ENCODE measurements around the gene GDF2.

The GDF2 gene

GRCh38 chr10:47298715-47299114, 23.5 kb upstream of the GDF2 start:
- TF ChIP-seq CTCF (IDR thresholded peaks at IDR 0.05; ENCODE audit: insufficient read depth, low read length, poor library complexity, severe bottlenecking): no peak
- Histone ChIP-seq H3K36me3 (ENCODE audit: control insufficient read depth, insufficient read depth, low read length) (no peaks in the 10 kb centered on the region), H3K27me3 (replicated peaks; ENCODE audit: control insufficient read depth, insufficient read depth, low read length) (no peaks in the 10 kb centered on the region; the same call in 1 of the 2 replicates), H3K4me3 (replicated peaks; ENCODE audit: low read depth, low read length) (no peak overlapping the region)
- DNase-seq (ENCODE audit: extremely low read depth, insufficient read length): no peak

- no peak within 1 kb of the TSS for H3K4me3 ChIP-seq (replicated peaks; ENCODE audit: low read depth, low read length)
- H3K27me3 ChIP-seq (replicated peaks; ENCODE audit: control insufficient read depth, insufficient read depth, low read length): no peaks in the 10 kb centered on the region; the same call in 1 of the 2 replicates
- TF ChIP-seq CTCF (IDR thresholded peaks at IDR 0.05; ENCODE audit: insufficient read depth, low read length, poor library complexity, severe bottlenecking): no peak
- H3K36me3 ChIP-seq (ENCODE audit: control insufficient read depth, insufficient read depth, low read length): no peaks in the 10 kb centered on the region
- no peak for DNase-seq (ENCODE audit: extremely low read depth, insufficient read length)
These were observed 22.4 kb upstream of the GDF2 start, which contains the start of gene GDF10 for GRCh38 chr10:47299611-47300428. GDF10 (plus strand) TSS chr10:47300197; CDS start chr10:47300652, 455 bp downstream.

GRCh38 chr10:47300429-47300931, 21.8 kb upstream of the GDF2 start:
- no peak for DNase-seq (ENCODE audit: extremely low read depth, insufficient read length)

GRCh38 chr10:47301833-47302232, 20.4 kb upstream of the GDF2 start:
- Histone ChIP-seq H3K27me3 (replicated peaks; ENCODE audit: control insufficient read depth, insufficient read depth, low read length) (no peaks in the 10 kb centered on the region), H3K4me3 (replicated peaks; ENCODE audit: low read depth, low read length) (no peak overlapping the region), H3K36me3 (ENCODE audit: control insufficient read depth, insufficient read depth, low read length) (no peaks in the 10 kb centered on the region)
- TF ChIP-seq CTCF (IDR thresholded peaks at IDR 0.05; ENCODE audit: insufficient read depth, low read length, poor library complexity, severe bottlenecking): no peak
- no peak for DNase-seq (ENCODE audit: extremely low read depth, insufficient read length)

More at GRCh38 chr10:47300429-47300931, 21.8 kb upstream of the GDF2 start:
- no peak for TF ChIP-seq CTCF (IDR thresholded peaks at IDR 0.05; ENCODE audit: insufficient read depth, low read length, poor library complexity, severe bottlenecking)
- Histone ChIP-seq H3K36me3 (ENCODE audit: control insufficient read depth, insufficient read depth, low read length) (no peaks in the 10 kb centered on the region), H3K27me3 (replicated peaks; ENCODE audit: control insufficient read depth, insufficient read depth, low read length) (no peaks in the 10 kb centered on the region; the same call in 1 of the 2 replicates), H3K4me3 (replicated peaks; ENCODE audit: low read depth, low read length) (no peak overlapping the region)

GRCh38 chr10:47303105-47303504, 19.1 kb upstream of the GDF2 start:
- DNase-seq (ENCODE audit: extremely low read depth, insufficient read length): no peak
- Histone ChIP-seq H3K4me3 (replicated peaks; ENCODE audit: low read depth, low read length) (no peak overlapping the region), H3K36me3 (ENCODE audit: control insufficient read depth, insufficient read depth, low read length) (no peaks in the 10 kb centered on the region), H3K27me3 (replicated peaks; ENCODE audit: control insufficient read depth, insufficient read depth, low read length) (no peaks in the 10 kb centered on the region; the same call in 1 of the 2 replicates)
- TF ChIP-seq CTCF (IDR thresholded peaks at IDR 0.05; ENCODE audit: insufficient read depth, low read length, poor library complexity, severe bottlenecking): no peak

Data from GM06990 (cell line).